SK-N-SH (cell line): ENCODE measurements around the gene SLC9A5. TPM values are rescaled to one million over a fixed set of nuclear protein-coding genes. Genes with fewer than 3 reads are reported as not detected.
A peak's percentile ranks its signal among the peaks of the same experiment; 100 is the strongest.

Source experiments
- CTCF ChIA-PET: fragments of 300-600, 350-600 bp; formaldehyde crosslinking; extraction: SDS; loops from one replicate; lab custom pipeline; 2021; lab: Yijun Ruan, JAX
- POLR2A ChIA-PET: fragments of 350-600 bp; sonication (Branson Sonifier 250); formaldehyde crosslinking; extraction: SDS; loops from one replicate; lab custom pipeline; 2020; ENCODE audit warnings: antibody characterized with exemption, inconsistent platforms; lab: Yijun Ruan, JAX
- DNase-seq: peaks from one replicate; pipeline ENCODE4 v3.0.0; 2012
- H2AFZ ChIP-seq: fragments of 200-600 bp; sonication (generic); 2 replicates; pipeline ENCODE4 v1.8.1; 2016; ENCODE audit warnings: antibody characterized with exemption, mild to moderate bottlenecking, low read depth
- H3F3A ChIP-seq: fragments of 200-600 bp; sonication (generic); replicated peaks from 2 replicates; pipeline ENCODE3; 2016; ENCODE audit warnings: antibody characterized with exemption, mild to moderate bottlenecking; ENCODE audit not compliant: insufficient read depth
- H3K27ac ChIP-seq, 2 experiments: fragments of 200-500 bp in 1 of 2; fragments of 200-600 bp in 1 of 2; sonication (Bioruptor generic) in 1 of 2; sonication (generic), shearing (Covaris generic) in 1 of 2; 2 replicates each; pipeline versions ENCODE4 v1.5.1 to v1.6.1; 2014 to 2016; ENCODE audit warnings: low read depth in 2 of 2, inconsistent platforms in 1 of 2, low read length in 1 of 2, mild to moderate bottlenecking in 1 of 2, mixed read lengths in 1 of 2
- H3K27me3 ChIP-seq: fragments of 200-600 bp; sonication (generic), shearing (Covaris generic); 2 replicates; pipeline ENCODE4 v1.6.1; 2016; ENCODE audit warnings: mixed run types; ENCODE audit not compliant: insufficient read depth
- H3K36me3 ChIP-seq, 2 experiments: fragments of 200-500 bp in 1 of 2; fragments of 200-600 bp in 1 of 2; sonication (Bioruptor generic) in 1 of 2; sonication (generic) in 1 of 2; replicated peaks in 1 of 2; 2 replicates each; pipeline versions ENCODE3 to v1.5.1; 2014 to 2016; ENCODE audit warnings: low read length in 1 of 2, mild to moderate bottlenecking in 1 of 2; ENCODE audit not compliant: insufficient read depth in 2 of 2, control insufficient read depth in 1 of 2
- H3K4me1 ChIP-seq, 2 experiments: fragments of 200-500 bp in 1 of 2; fragments of 200-600 bp in 1 of 2; sonication (Bioruptor generic) in 1 of 2; sonication (generic), shearing (Covaris generic) in 1 of 2; 2 replicates each; pipeline versions ENCODE4 v1.5.1 to v1.6.1; 2014 to 2016; ENCODE audit warnings: low read depth in 1 of 2, low read length in 1 of 2, mixed run types in 1 of 2; ENCODE audit not compliant: insufficient read depth in 2 of 2, control insufficient read depth in 1 of 2
- H3K4me2 ChIP-seq: fragments of 200-600 bp; sonication (generic), shearing (Covaris generic); 2 replicates; pipeline ENCODE4 v1.6.1; 2017; ENCODE audit warnings: mixed run types
- H3K4me3 ChIP-seq, 2 experiments: fragments of 200-500 bp in 1 of 2; fragments of 200-600 bp in 1 of 2; sonication (Bioruptor generic) in 1 of 2; sonication (generic), shearing (Covaris generic) in 1 of 2; 2 replicates each; pipeline versions ENCODE4 v1.5.1 to v1.8.1; 2014 to 2016; ENCODE audit warnings: low read depth in 2 of 2, inconsistent platforms in 1 of 2, low read length in 1 of 2, mild to moderate bottlenecking in 1 of 2, mixed read lengths in 1 of 2, moderate library complexity in 1 of 2
- H3K79me2 ChIP-seq: fragments of 200-600 bp; sonication (generic); 2 replicates; pipeline ENCODE4 v1.8.1; 2017; ENCODE audit warnings: mild to moderate bottlenecking; ENCODE audit not compliant: insufficient read depth
- H3K9ac ChIP-seq: fragments of 200-600 bp; sonication (generic); 2 replicates; pipeline ENCODE4 v1.6.1; 2017; ENCODE audit warnings: mixed run types
- H3K9me2 ChIP-seq: fragments of 200-600 bp; sonication (generic); 2 replicates; pipeline ENCODE4 v1.6.1; 2017; ENCODE audit warnings: mixed run types
- H3K9me3 ChIP-seq: fragments of 200-600 bp; sonication (generic); 2 replicates; pipeline ENCODE4 v1.6.1; 2017; ENCODE audit warnings: mixed run types, mild to moderate bottlenecking, moderate library complexity
- H4K20me1 ChIP-seq: fragments of 200-600 bp; sonication (generic); 2 replicates; pipeline ENCODE4 v1.6.1; 2017; ENCODE audit warnings: mild to moderate bottlenecking, mixed run types; ENCODE audit not compliant: insufficient read depth
- ELF1 ChIP-seq: IDR thresholded peaks from 2 replicates; pipeline ENCODE4 v1.4.0; 2012
- FOXJ3 ChIP-seq: sonication (generic); formaldehyde crosslinking; IDR thresholded peaks from 2 replicates; pipeline ENCODE4 v1.5.1; 2020; ENCODE audit warnings: mild to moderate bottlenecking, missing genetic modification reagents
- GATA2 ChIP-seq: sonication (generic); formaldehyde crosslinking; IDR thresholded peaks from 2 replicates; pipeline ENCODE4 v1.5.0; 2020; ENCODE audit warnings: mild to moderate bottlenecking, missing genetic modification reagents
- MXI1 ChIP-seq: IDR thresholded peaks from 2 replicates; pipeline ENCODE4 v1.6.1; 2012; ENCODE audit warnings: mild to moderate bottlenecking, low read depth, low read length, improper control_type of control experiment
- NFIC ChIP-seq: IDR thresholded peaks from 2 replicates; pipeline ENCODE4 v1.4.0; 2012; ENCODE audit warnings: borderline replicate concordance
- POLR2AphosphoS5 ChIP-seq: IDR thresholded peaks from 2 replicates; pipeline ENCODE4 v1.6.1; 2012; ENCODE audit warnings: low read depth, low read length
- RCOR1 ChIP-seq: fragments of 150-350 bp; IDR thresholded peaks from 2 replicates; pipeline ENCODE4 v1.6.1; 2017; ENCODE audit warnings: antibody characterized with exemption, low read length
- RFX5 ChIP-seq: IDR thresholded peaks from 2 replicates; pipeline ENCODE4 v1.6.1; 2012; ENCODE audit warnings: mild to moderate bottlenecking, improper control_type of control experiment, low read length
- SIN3A ChIP-seq: IDR thresholded peaks from 2 replicates; pipeline ENCODE4 v1.6.1; 2012; ENCODE audit warnings: low read depth, mild to moderate bottlenecking, low read length, moderate library complexity, borderline replicate concordance
- SMC3 ChIP-seq: IDR thresholded peaks from 2 replicates; pipeline ENCODE4 v1.6.1; 2012; ENCODE audit warnings: low read depth, low read length, improper control_type of control experiment
- YY1 ChIP-seq: IDR thresholded peaks from 2 replicates; pipeline ENCODE4 v1.4.0; 2012; ENCODE audit warnings: low read depth, mild to moderate bottlenecking
- WGBS: methylation state at CpG from one replicate; pipeline ENCODE4 v1.1.6; 2017; ENCODE audit warnings: low lambda C conversion rate; 5-methylcytosine and 5-hydroxymethylcytosine counted together
- polyA plus RNA-seq, 3 experiments: library from polyadenylated mRNA; depleted of rRNA; stranded (reverse); fragments of >200 nt; gene quantifications; 2 replicates each; pipeline ENCODE4 v1.2.3, GENCODE V29; 2012
- TF ChIP-seq, protein P1 (sequence below): fragments of 150-350 bp; IDR thresholded peaks from 2 replicates; pipeline ENCODE4 v1.6.1; 2016; ENCODE audit warnings: mild to moderate bottlenecking, low read depth, low read length
- TF ChIP-seq, protein P2 (sequence below): IDR thresholded peaks from 2 replicates; pipeline ENCODE4 v1.4.0; 2012; ENCODE audit warnings: low read depth
- TF ChIP-seq, protein P3 (sequence below): fragments of 200-600 bp; sonication (generic); IDR thresholded peaks from 2 replicates; pipeline ENCODE4 v1.6.1; 2017; ENCODE audit warnings: antibody characterized with exemption, mild to moderate bottlenecking, moderate library complexity
- TF ChIP-seq, protein P4 (sequence below): IDR thresholded peaks from 2 replicates; pipeline ENCODE4 v1.4.0; 2012; ENCODE audit warnings: low read depth, borderline replicate concordance
- TF ChIP-seq, protein P5 (sequence below): fragments of 150-350 bp; IDR thresholded peaks from 2 replicates; pipeline ENCODE4 v1.6.1; 2017; ENCODE audit warnings: antibody characterized with exemption, low read length, low read depth, borderline replicate concordance
- TF ChIP-seq, protein P6 (sequence below): IDR thresholded peaks from 2 replicates; pipeline ENCODE4; 2012

SLC9A5 gene
- polyA plus RNA-seq, 1 of the 3 experiments (the other 2 are of a cell fraction) = 4.1 TPM

DNA sequence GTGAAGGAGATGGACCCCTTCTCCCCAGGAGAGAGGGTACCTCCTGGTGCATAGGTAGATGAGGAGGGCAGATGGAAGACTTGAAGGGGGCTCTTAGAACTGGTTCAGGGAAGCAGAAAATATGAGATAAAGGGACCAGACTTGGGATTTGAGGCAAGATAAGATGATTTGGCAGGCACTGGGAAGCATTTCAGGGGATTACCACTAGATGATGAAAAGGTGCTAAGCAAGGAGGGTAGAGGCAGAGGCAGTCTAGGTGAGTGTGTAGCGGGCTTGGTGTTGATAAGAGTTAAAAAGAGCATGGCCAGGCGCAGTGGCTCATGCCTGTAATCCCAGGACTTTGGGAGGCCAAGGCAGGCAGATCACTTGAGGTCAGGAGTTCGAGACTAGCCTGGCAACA is 14.4 kb downstream of the SLC9A5 start (continued):
- no peak for TF ChIP-seq SIN3A
- TF ChIP-seq, protein P1, sequence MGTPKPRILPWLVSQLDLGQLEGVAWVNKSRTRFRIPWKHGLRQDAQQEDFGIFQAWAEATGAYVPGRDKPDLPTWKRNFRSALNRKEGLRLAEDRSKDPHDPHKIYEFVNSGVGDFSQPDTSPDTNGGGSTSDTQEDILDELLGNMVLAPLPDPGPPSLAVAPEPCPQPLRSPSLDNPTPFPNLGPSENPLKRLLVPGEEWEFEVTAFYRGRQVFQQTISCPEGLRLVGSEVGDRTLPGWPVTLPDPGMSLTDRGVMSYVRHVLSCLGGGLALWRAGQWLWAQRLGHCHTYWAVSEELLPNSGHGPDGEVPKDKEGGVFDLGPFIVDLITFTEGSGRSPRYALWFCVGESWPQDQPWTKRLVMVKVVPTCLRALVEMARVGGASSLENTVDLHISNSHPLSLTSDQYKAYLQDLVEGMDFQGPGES = no peak
- TF ChIP-seq, protein P2, sequence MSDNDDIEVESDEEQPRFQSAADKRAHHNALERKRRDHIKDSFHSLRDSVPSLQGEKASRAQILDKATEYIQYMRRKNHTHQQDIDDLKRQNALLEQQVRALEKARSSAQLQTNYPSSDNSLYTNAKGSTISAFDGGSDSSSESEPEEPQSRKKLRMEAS = no peak
- no peak for TF ChIP-seq NFIC
- no peak for TF ChIP-seq RCOR1

DNA sequence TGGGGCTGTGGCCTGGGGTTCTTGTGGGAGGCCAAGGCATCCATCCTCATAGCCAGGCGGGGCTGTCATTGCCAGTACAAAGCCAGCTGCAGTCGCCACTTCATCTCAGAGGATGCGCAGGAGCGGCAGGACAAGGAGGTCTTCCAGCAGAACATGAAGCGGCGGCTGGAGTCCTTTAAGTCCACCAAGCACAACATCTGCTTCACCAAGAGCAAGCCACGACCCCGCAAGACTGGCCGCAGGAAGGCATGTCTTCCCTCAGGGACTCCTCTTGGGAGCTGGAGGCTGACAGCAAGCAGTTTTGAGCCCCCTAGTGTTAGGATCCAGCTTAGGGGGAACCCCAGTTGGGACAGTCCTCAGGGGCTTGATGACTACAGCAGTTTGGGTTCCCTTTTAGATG is 15.5 kb downstream of the SLC9A5 start:
- H4K20me1 ChIP-seq = no peaks in the 10 kb centered on the region
- TF ChIP-seq POLR2AphosphoS5 = no peak
- no peak for TF ChIP-seq SMC3
- no peak for TF ChIP-seq MXI1
- TF ChIP-seq NFIC = no peak
- no peak for TF ChIP-seq ELF1
- TF ChIP-seq, protein P3, sequence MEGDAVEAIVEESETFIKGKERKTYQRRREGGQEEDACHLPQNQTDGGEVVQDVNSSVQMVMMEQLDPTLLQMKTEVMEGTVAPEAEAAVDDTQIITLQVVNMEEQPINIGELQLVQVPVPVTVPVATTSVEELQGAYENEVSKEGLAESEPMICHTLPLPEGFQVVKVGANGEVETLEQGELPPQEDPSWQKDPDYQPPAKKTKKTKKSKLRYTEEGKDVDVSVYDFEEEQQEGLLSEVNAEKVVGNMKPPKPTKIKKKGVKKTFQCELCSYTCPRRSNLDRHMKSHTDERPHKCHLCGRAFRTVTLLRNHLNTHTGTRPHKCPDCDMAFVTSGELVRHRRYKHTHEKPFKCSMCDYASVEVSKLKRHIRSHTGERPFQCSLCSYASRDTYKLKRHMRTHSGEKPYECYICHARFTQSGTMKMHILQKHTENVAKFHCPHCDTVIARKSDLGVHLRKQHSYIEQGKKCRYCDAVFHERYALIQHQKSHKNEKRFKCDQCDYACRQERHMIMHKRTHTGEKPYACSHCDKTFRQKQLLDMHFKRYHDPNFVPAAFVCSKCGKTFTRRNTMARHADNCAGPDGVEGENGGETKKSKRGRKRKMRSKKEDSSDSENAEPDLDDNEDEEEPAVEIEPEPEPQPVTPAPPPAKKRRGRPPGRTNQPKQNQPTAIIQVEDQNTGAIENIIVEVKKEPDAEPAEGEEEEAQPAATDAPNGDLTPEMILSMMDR = peak; percentile 24; the same call in 1 of the 2 replicates
- TF ChIP-seq, all 33 proteins: peak for 1
- H3K4me1 ChIP-seq = peaks cover 7 to 8% of the 10 kb centered on the region in 2 experiments; a peak in 2 of 4 replicates
- no peaks in the 10 kb centered on the region for H3K9me2 ChIP-seq
- POLR2A ChIA-PET = interaction anchor here (0.6 kb wide), 1 partner anchor 98 kb away, joined by 3 read pairs; no protein-coding TSS in a partner anchor
- DNase-seq = no peak
- H3K27me3 ChIP-seq = no peaks in the 10 kb centered on the region
- no peak overlapping the region for H3K4me2 ChIP-seq
- no peak overlapping the region for H3K27ac ChIP-seq
- no peaks in the 10 kb centered on the region for H3K79me2 ChIP-seq
- peaks cover 17% of the 10 kb centered on the region for H3F3A ChIP-seq
- no peak overlapping the region for H2AFZ ChIP-seq
- no peaks in the 10 kb centered on the region for H3K9me3 ChIP-seq
- no peak overlapping the region for H3K9ac ChIP-seq
- 96% methylated on average over 6 of the region's 9 CpGs for WGBS
- no peak overlapping the region for H3K4me3 ChIP-seq
- no peaks in the 10 kb centered on the region for H3K36me3 ChIP-seq
- CTCF ChIA-PET = interaction anchor here (0.5 to 2.2 kb wide), 5 partner anchors 15 to 109 kb away, joined by 3 to 12 read pairs (median 4); partner anchors contain the start of gene PLEKHG4

DNA sequence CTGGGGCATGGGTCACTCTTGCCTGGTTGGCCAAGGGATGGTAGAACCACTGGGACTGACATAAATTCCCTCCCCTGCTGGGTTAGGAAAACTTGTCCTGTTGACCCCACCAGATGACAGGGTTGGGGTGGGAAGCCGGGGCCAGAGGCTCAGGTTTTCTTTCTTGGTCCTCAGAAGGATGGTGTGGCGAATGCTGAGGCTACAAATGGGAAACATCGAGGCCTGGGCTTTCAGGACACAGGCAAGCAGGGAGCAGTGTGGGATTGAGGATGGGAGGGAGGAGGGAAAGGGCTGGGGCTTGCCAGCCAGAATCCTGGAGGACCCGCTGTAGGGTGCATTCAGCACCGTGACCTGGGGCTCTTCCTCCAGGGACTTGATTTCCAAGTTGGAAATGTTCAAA is 16.1 kb downstream of the SLC9A5 start:
- Histone ChIP-seq H3K9ac (no peak overlapping the region), H3K4me1 (peaks cover 7 to 8% of the 10 kb centered on the region in 2 experiments; a peak in 2 of 4 replicates), H3K27me3 (no peaks in the 10 kb centered on the region), H4K20me1 (no peaks in the 10 kb centered on the region), H3K36me3 (no peaks in the 10 kb centered on the region), H3K79me2 (no peaks in the 10 kb centered on the region), H3K27ac (no peak overlapping the region), H3K9me3 (no peaks in the 10 kb centered on the region), H3K9me2 (no peaks in the 10 kb centered on the region), H3K4me2 (no peak overlapping the region), H3F3A (peaks cover 21% of the 10 kb centered on the region), H3K4me3 (no peak overlapping the region), H2AFZ (no peak overlapping the region)
- no peak for DNase-seq
- 97% methylated on average over 5 of the region's 5 CpGs for WGBS
- ChIA-PET CTCF (interaction anchor here (1.3 to 2.2 kb wide), 5 partner anchors 14 to 110 kb away, joined by 3 to 12 read pairs (median 4); partner anchors contain the start of genes FHOD1 and PLEKHG4), POLR2A (interaction anchor here (1.1 kb wide), 1 partner anchor 8 kb away, joined by 3 read pairs; no protein-coding TSS in a partner anchor)
- TF ChIP-seq, protein P4, sequence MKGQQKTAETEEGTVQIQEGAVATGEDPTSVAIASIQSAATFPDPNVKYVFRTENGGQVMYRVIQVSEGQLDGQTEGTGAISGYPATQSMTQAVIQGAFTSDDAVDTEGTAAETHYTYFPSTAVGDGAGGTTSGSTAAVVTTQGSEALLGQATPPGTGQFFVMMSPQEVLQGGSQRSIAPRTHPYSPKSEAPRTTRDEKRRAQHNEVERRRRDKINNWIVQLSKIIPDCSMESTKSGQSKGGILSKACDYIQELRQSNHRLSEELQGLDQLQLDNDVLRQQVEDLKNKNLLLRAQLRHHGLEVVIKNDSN = no peak
- TF ChIP-seq YY1 (no peak), MXI1 (no peak), FOXJ3 (CRISPR knock-in tag) (no peak), NFIC (no peak), GATA2 (CRISPR knock-in tag) (no peak), RFX5 (no peak), POLR2AphosphoS5 (no peak)
- TF ChIP-seq, protein P5, sequence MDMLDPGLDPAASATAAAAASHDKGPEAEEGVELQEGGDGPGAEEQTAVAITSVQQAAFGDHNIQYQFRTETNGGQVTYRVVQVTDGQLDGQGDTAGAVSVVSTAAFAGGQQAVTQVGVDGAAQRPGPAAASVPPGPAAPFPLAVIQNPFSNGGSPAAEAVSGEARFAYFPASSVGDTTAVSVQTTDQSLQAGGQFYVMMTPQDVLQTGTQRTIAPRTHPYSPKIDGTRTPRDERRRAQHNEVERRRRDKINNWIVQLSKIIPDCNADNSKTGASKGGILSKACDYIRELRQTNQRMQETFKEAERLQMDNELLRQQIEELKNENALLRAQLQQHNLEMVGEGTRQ = no peak
- TF ChIP-seq, protein P6, sequence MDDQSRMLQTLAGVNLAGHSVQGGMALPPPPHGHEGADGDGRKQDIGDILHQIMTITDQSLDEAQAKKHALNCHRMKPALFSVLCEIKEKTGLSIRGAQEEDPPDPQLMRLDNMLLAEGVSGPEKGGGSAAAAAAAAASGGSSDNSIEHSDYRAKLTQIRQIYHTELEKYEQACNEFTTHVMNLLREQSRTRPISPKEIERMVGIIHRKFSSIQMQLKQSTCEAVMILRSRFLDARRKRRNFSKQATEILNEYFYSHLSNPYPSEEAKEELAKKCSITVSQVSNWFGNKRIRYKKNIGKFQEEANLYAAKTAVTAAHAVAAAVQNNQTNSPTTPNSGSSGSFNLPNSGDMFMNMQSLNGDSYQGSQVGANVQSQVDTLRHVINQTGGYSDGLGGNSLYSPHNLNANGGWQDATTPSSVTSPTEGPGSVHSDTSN = no peak
- TF ChIP-seq, protein P1 = no peak
